Myocyte (in vitro differentiated cells): ENCODE data around the gene WDR77. TPM values are rescaled to one million over a fixed set of nuclear protein-coding genes. Genes with fewer than 3 reads are reported as not detected.

Experiments
- total RNA-seq: library from RNA; depleted of rRNA; stranded (reverse); fragments of >200 nt; gene quantifications from 2 replicates; pipeline ENCODE4 v1.2.3, GENCODE V29; 2014

The WDR77 gene
- total RNA-seq, 1 donor from 2014 or later: 82.1 TPM

Other genes with a start within 250 kb of the WDR77 start
- gene DENND2D, start 248.6 kb downstream of the WDR77 start, total RNA-seq: 0.57 and 1.0 TPM in 2 replicates
- 2.3 and 3.2 TPM in 2 replicates for gene CHI3L2, start 221.5 kb downstream of the WDR77 start, total RNA-seq
- gene CHIA, start 158.4 kb downstream of the WDR77 start, total RNA-seq: not detected in 2 replicates
- gene OVGP1, start 21.5 kb downstream of the WDR77 start, total RNA-seq: 0.08 and 0.94 TPM in 2 replicates
- gene ATP5PB, start 208 bp upstream of the WDR77 start, total RNA-seq: 241 and 345 TPM in 2 replicates
- 0.36 and 0.45 TPM in 2 replicates for gene C1orf162, start 24.7 kb upstream of the WDR77 start, total RNA-seq
- gene ADORA3, start 54.4 kb upstream of the WDR77 start, total RNA-seq: not detected in 2 replicates
- gene TMIGD3, start 54.4 kb upstream of the WDR77 start, total RNA-seq: not detected in 2 replicates
- 19.2 and 23.8 TPM in 2 replicates for gene RAP1A, start 170.5 kb upstream of the WDR77 start, total RNA-seq